Measurements from ENCODE around the gene RERE.
"Not testable (repeated sequence)": the region's sequence is repeated elsewhere in the genome, so short reads cannot be mapped to it uniquely, and the experiment has no call there.

RERE gene

DNA sequence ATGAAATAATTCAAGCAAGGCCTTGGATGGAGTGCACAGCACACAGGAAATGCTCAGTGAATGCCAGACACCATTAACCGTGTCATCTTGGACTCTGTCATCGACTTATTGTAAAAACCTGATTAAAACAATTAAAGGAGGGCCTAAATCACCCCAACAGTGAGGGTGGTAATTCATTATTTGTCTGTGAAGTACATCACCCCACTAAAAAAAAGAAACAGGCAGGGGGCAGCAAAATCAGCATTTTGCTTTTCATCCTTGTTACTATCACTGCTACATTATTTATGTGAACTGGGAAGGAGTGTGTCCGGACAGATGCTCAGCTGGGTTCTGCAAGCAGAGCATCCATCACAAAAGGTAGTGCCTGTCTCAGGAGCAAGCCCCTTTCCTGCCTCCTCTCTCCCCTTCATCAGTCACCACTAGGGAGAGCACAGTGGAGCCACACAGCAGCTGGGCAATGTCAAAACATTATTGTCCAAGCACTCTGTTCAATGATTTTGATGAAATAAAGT lies 98.5 kb downstream of the RERE start:
- peak in 3 of 58 donors; percentile 8 to 36 (median 12) for DNase-seq

DNA sequence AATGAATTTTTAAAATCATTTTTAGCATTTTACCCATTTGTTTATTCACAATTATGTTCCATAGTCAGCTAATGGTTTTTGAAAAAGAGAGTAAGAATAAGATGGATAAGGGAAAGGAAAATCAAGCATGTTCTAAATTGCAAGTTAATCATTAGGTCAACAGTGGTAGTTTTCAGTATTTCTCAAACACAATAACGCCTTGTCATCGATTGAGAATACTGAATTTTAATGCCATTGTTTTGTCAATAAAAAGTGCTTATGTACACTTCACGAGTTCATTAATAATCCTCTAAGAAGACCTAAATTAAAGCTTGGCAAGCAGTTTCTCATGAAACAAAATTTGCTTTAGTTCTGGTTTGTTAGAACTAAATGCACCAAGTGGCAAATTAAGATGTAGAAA lies 100.3 kb downstream of the RERE start:
- DNase-seq = no peak

DNA sequence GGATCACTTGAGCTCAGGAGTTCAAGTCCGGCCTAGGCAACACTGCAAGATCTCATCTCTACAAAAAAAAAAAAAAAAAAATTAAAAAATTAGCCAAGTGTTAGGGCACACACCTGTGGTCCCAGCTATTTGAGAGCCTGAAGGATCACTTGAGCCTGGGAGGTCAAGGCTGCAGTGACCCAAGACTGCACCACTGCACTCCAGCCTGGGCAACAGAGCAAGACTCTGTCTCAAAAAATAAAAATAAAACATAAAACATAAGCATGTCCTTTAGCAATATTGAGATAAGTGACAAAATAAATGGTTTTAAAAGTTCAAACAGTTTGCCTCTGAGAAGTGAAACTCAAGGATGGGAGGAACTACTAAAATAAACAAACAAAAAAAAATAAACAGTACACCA lies 101.2 kb downstream of the RERE start:
- no peak for DNase-seq

DNA sequence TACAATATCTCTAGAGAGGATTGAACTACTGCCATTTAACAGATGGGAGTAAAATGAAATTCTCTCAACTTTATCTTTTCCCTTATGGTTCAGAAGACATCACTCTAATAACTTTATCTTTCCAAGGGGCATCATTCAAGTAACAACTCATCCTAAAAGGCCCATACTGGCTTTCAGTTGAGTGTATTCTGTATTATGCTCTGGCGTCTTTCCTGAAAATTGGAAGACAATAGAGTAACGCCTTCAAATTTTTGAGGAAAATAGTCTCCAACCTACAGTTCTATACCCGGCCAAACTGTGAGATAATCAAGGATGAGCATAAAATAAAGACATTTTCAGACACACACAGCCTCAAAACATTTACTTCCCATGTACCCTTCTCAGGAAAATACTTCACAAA lies 103.3 kb downstream of the RERE start:
- no peak for DNase-seq

DNA sequence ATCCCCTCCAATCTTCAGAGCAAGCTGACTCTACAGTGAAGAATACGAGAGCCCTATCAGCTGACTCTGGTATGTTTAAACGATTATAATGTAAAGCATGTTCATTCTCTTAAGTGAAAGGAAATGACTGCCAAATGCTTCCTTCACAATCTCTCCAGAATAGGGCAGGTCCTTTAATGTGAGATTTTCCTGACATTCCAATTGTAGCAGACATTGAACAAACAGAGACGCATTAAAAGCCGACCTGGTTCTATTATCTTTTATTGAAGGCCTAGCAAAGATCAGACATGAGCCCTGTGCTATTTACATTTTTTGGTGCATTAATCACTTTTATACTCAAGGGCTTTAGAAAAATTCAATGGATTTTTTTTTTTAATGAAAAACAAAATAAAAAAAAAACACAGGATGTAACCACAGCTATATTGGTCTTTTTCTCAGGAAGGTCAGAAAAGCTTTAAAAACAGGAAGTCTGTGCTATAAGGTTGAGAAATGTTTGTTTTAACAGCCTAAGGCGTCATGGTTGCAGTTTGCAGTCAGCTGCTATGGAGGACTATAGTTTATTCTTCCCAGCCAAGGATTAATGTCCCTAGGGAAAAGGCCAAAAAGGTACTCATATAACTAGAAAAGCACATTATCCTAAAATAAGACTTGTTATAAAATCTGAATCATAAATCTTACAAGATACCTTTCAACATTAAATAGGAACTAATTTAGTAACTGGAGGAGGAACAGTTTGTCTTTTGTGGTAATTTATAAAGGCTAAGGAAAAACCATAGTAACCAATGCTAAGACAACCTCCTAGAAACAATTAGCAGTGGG lies 104.8 kb downstream of the RERE start:
- peak in 1 of 58 donors; percentile 22 for DNase-seq

DNA sequence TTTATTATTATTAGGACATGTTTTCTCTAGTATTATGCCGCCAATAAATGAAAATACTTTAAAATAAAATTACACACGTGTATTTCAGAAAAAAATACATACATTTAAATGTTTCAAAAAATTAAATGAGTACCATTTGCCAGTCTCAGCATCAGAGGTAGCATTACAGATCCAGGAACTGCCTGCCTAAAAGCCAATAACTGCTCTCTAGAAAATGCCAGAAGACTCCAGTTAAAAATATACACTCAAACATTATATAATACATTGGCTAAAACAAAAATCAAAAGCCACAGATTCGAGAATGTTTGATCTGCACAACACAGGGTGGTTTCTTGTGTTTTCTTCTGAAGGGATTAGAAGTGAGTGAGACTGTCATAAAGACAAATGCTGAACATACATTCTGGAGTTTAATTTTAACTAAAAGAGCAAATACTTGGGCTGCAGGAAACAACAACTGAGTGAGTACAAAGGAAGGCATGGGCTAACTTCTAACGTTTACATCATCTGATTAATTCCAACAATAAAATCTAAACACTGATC lies 105.5 kb downstream of the RERE start:
- DNase-seq = no peak

DNA sequence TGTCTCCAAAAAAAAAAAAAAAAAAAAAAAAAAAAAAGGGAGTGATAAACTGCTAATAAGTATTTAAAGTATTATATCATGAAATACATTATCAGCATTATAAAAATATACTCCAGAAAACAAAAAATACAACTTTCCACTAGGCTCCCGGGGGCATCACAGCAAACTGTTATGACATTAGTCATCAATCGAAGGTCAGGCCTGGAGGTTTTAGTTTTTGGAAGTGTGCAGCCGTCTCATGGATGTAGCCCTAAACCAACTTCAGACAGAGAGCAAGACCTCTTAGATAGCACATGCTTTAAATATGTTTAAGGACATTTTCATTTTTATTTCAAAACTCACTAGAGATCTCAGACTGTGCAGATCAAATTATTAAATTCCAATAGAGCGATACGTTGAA lies 106.3 kb downstream of the RERE start:
- DNase-seq = no peak

DNA sequence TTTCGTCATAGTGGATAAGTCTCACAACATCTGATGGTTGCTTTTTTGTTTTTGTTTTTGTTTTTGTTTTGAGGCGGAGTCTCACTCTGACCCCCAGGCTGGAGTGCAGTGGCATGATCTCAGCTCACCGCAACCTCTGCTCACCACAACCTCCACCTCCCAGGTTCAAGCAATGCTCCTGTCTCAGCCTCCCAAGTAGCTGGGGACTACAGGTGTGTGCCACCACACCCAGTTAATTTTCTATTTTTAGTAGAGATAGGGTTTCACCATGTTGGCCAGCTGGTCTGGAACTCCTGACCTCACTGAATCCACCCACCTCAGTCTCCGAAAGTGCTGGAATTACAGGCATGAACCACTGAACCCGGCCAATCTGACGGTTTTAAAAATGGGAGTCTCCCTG lies 109.2 kb downstream of the RERE start:
- DNase-seq = no peak

DNA sequence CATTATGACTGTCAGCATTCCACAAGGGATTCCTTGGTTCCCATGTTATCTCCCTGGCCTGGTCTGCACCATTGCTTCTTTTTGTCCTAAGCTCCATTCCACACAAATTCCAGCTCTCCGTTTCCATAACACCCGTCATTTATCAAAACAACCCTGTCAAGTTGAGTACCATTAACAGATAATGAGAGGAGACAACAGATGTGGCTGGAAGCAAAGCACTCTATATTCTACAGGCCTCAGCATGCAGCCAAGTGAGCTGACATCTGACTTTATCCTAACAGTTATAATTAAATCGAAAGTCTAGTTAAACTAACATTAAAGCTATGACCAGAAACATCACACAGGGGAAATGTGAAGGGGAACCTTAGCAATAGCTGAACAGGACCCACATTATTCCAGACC lies 110.4 kb downstream of the RERE start:
- no peak for DNase-seq

DNA sequence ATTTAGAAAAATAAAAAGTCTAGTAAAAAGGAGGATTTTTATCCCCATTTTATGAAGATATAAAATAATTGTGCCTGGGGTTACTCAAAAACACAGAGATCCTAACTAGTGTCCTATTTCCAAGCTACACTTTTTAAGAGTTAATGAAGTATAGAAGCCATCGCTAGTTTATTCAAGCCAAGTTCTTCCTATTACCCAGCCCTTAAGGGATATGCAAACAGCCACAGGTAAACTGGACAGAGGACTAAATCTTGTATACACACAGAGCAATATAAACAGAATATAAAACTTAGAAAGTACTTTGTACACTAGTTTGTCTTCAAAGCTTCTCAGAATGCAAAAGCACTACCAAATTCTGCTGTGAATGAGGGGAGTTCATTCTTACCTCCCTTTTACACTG lies 111.1 kb downstream of the RERE start:
- no peak for DNase-seq

DNA sequence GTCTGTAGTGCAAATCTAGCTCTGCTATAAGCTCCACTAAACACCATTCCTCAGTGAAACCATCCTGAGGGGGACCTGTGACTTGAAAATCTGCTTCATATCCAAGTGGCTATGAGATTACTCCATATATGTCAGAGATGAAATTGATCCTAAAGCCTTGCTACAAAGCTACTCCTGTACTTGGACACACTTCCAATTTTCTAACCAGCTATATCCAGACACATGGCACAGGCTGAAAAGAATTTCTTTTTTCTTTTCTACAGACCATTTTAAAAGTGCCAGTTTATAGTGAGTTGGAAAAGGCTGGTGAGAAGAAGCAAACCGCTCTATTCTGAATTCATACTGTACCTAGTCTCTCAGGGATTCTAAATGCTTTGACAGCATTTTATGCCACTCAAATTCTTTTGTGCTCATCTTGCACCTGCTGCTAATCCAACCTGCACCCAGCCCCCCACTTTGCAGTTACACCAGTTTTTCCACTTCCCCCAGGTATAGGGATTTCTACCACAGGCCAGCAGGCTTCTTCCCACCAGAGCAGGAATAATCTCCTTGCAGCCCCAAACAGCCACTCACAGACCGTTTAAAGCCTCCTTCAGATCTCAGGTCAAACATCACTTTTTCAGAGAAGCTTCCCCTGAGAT lies 112.5 kb downstream of the RERE start:
- DNase-seq = no peak

DNA sequence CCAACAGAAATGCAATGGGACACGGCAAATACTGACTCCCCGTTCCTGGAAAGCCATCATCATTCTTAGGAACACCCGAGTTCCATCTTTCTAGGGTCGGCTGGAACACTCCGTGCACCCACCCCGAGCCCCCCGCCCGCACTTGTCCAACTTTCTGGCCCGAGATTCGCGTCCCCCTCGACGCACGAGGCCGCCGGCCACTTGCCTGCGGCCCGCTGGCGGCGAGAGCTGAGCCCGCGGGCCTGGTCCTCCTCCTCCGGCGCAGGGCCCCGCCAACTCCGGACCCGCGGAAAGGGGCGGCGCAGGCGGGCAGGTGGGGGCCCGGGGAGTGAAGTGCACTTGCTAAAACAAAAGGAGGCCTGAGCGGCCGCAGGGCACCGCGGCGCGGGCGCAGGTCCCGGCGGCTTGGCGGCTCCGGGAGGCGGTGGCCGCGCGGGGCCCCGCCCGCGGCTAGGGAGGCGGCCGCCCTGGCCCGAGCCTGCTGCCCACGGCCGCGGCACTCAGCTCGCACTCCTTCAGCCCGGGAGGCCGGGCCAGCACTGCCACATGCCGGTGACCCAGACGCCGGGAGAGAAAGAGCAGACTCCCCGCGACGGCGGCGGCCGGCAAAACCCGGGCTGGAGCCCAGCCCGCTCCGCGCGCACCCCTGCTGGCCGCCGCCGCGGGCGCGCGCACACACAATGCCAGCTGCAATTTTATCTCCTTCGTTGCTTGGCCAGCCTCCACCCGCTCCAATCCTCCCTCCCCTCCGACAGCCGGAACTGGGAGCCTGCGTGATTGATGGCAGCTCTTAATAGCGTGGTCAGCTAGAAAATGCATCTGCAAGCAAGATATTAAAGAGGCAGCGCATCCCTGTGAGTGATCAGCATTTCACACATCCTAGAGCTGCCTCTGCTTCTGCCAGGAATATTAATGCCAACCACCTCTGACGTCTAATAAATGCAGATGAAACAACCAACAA lies 114.3 kb downstream of the RERE start:
- peak; percentile 32 to 94 (median 89) for DNase-seq

DNA sequence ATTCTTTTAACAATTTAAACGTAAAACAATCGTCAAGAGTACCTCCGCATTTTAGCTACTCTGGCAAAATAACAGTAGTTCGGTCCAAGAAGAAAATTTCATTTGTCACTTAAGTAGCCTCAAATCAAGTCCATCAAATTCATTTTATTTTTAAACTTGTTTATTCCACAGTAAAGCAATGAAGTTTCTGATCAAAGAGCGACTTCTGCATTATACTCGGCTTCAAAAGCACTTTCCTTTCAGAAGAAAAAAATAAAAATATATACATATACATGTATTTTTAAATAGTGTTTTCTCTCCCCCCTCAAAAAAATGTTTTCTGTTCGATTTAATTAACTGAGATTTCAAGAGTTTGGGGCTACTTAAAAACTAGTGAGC lies 115.0 kb downstream of the RERE start:
- DNase-seq = no peak

DNA sequence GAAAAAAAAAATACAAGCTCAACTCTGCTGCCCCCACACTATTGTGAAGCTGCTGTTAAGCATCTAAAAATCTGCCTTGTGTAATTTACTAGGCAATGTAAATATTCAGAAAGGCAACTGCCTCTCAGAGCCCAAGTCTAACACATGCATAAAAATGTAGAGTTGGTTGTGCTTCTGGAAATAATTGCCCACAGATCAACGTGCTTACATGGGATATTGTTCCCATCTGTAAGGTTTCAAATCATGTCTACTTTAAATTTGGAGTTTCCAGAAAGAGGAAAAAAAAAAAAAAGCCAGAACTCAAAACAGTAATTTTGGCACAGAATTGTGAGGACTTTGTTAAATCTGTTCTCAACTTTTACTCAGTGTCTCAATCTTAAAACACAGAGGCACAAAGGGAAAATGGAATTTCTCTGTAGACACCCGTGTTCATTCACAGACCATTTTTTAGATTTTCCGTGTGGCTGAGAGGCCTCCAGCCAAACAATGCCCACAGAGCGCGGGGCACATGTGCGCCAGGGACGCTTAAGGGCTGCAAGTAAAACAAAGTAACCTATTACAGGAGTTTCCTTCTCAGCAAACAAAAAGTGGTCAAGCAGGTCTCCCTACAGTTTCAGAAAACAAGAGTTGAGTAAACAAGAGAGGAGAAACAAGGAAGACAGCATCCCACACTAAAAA lies 115.5 kb downstream of the RERE start:
- peak in 5 of 58 donors; percentile 3 to 35 (median 8) for DNase-seq

DNA sequence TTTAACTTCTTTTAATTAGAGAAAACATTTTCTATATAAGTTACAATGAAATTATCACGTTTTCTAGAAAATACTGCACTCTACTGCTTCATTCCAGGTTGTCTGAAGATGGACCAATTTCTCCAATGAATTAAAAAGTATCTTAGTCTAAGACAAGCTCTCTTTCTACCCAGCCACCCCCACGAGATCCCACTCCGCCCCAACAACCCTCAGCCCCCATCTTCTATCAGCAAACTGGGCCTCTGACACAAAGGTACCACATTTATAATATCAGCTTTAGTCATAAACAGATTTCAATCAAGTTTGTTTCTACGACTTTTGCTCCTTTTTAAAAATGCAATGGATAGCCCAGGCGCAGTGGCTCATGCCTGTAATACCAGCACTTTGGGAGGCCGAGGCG lies 117.8 kb downstream of the RERE start:
- DNase-seq = no peak

DNA sequence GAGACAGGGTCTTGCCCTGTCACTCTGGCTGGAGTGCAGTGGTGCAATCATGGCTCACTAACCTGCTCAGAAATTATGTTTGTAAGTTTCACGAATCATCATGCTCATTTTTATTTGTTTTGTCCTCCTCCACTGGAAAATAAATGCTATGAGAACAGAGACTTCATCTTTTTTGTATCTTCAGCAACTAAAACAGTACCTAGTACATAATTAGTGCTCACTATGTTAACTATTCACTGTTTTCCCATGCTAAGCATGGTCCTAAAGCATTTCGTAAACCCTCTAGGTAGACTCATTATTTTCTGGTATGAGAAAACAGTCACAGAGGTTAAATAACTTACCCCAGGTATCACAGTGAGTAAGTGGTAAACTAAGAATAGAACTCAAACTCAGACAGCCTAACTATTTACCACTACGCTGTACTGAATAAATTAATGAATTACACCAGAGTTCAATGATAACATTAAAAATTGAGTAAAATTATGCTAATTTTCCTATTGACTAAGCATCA lies 118.4 kb downstream of the RERE start:
- no peak for DNase-seq

DNA sequence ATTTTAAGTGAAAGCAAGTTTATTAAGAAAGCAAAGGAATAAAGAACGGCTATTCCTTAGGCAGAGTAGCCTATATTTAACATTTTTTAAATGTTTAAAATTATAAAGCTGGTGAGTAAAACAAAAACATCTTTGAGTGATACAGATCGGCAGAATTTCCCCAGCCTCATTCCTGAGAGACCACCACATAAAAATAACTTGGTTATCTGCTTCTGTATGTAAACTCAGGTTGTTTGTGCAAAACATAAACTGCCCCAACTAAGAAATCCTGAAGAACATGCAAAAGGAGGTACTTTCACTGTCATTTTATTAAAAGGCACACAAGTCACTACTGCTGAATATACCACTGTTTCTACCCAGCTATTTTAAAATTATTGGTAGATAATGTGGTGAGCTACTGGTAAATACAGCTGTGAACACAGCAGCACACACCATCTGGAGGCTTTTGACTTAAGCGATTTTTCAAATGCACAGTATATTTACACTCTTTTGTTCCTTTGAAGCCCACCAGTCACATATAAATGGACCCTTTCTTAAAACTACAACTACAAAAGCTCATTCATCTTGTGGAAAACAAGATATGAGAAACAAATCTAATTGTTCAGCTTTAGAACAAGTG lies 119.3 kb downstream of the RERE start:
- no peak for DNase-seq

DNA sequence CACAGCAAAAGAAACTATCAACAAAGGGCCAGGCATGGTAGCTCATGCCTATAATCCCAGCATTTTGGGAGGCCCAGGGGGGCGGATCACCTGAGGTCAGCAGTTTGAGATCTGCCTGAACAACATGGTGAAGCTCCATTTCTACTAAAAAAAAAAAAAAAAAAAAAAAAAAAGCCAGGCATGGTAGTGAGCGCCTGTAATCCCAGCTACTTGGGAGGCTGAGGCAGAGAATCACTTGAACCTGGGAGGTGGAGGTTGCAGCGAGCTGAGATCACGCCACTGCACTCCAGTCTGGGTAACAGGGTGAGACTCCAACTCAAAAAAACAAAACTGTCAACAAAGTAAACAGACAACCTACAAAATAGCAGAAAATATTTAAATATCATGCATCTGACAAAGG lies 122.0 kb downstream of the RERE start:
- not testable (repeated sequence) for DNase-seq

DNA sequence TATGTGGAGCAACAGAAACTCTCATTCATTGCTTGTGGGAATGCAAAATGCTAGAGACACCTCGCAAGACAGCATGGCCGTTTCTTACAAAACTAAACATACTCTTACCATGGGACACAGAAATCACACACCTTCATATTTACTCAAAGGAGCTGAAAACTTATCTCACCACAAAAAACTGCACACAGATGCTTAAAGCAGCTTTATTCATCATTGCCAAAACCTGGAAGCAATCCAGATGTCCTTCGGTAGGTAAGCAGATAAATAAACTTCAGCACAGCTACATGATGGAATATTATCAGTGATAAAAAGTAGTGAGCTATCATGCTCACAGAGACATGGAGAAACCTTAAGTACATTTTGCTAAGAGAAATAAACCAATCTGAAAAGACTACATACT lies 124.3 kb downstream of the RERE start:
- DNase-seq = no peak

DNA sequence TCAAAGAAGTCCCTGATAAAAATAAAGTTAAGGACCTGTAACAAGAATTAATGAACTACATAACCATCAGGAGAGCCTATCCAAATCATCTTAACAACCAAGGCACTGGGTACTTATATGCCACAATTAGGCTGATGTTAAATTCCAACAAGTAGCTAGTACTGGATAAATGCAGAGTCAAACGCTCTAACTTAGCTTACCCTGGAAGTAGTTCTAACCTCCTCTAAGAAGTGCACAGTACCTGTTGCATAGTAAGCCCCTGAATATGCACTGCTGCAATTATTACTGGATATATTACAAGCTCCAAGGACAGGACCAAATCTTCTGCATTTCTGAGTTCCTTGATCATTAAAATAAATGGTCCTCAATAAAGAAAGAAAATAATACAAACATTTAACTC lies 125.8 kb downstream of the RERE start:
- no peak for DNase-seq

All from anterior cingulate cortex (tissue), 58 donors.